Measurements from ENCODE around the gene KCNQ1OT1.

The KCNQ1OT1 gene

DNA sequence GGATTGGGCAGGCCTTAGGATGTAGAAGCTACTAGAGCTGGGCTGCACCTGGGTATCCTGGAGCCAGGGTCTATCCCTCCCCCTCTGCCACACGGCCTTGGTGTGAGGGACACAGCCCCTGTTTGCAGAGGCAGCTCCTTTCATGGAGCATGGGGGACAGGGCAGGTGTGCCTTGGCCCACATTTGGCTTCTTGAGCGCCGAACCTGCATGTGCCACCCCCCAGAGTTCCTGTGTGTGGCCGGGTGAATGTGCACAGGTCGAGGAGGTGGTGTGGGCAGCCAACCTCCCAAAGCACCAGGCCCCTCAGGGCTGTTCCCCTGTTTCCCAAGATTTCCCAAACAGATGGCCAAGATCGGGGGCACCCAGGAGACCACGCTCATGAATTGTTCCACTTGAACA lies 7.9 kb upstream of the KCNQ1OT1 start:
- TF ChIP-seq, protein P1, sequence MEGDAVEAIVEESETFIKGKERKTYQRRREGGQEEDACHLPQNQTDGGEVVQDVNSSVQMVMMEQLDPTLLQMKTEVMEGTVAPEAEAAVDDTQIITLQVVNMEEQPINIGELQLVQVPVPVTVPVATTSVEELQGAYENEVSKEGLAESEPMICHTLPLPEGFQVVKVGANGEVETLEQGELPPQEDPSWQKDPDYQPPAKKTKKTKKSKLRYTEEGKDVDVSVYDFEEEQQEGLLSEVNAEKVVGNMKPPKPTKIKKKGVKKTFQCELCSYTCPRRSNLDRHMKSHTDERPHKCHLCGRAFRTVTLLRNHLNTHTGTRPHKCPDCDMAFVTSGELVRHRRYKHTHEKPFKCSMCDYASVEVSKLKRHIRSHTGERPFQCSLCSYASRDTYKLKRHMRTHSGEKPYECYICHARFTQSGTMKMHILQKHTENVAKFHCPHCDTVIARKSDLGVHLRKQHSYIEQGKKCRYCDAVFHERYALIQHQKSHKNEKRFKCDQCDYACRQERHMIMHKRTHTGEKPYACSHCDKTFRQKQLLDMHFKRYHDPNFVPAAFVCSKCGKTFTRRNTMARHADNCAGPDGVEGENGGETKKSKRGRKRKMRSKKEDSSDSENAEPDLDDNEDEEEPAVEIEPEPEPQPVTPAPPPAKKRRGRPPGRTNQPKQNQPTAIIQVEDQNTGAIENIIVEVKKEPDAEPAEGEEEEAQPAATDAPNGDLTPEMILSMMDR (IDR thresholded peaks at IDR 0.05; ENCODE audit: extremely low read depth, insufficient read depth, missing control alignments): no peak
- no peak for DNase-seq (ENCODE audit: low spot score)
- in situ Hi-C loops (cut with MboI; ENCODE audit: low pct_unique_long_range_greater_than_20kb, low sequenced_read_pairs, unreplicated experiment): no loop called here

DNA sequence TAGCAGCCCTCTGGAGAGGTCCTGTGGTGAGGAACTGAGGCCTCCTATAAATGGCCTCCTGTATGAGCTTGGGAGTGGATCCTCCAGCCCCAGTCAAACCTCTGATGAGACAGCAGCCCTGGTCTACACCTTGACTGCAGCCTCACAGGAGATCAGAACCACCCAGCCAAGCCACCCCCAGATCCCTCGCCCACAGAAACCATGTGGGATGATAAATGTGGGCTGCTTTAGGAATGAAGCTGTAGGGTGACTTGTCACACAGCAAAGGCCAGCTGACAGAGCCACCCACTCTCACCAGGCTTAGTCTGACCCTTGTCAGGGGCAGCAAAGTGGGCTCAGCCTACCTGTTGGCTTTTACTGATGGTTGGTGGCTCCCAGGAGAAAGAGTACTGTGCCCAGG lies 6.5 kb upstream of the KCNQ1OT1 start:
- in situ Hi-C loops (cut with MboI; ENCODE audit: low pct_unique_long_range_greater_than_20kb, low sequenced_read_pairs, unreplicated experiment): no loop called here
- TF ChIP-seq, protein P1 (IDR thresholded peaks at IDR 0.05; ENCODE audit: extremely low read depth, insufficient read depth, missing control alignments): no peak
- no peak for DNase-seq (ENCODE audit: low spot score)

DNA sequence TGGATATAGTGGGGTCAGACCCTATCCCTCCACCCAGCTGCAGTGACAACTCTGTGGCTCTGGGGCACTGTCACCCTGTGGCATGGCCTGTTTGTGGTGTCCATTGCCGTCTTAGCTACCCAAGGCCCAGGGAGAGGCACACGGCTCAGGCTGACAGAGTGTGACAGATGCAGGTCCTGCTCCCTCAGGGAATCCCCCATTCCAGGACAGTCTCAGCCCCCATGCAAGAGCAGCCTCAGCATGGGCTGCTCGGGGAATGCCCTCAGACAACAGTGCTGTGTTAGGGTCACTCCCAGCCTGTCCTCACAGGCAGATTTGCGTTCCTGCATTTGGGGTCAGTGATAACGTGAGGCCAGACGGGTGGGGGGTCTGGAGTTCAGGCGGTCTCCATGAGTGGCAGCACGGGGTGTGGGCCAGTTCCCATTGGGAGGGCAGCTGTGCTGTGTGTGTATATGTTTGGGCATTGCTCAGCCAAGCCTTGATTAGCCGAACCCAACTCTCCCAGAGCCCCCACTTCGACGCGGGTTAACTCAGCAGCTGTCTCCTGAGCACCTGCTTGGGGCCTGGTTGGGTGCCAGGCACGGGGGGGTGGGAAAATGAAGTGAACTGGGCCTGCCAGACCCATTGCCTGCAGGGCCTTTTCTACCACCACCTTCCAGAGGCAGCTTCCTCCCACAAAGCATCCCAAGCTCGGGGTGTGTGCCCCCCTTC lies 5.3 kb upstream of the KCNQ1OT1 start:
- TF ChIP-seq, protein P1 (IDR thresholded peaks at IDR 0.05; ENCODE audit: extremely low read depth, insufficient read depth, missing control alignments): no peak
- no peak for DNase-seq (ENCODE audit: low spot score)
- in situ Hi-C loops (cut with MboI; ENCODE audit: low pct_unique_long_range_greater_than_20kb, low sequenced_read_pairs, unreplicated experiment): no loop called here

DNA sequence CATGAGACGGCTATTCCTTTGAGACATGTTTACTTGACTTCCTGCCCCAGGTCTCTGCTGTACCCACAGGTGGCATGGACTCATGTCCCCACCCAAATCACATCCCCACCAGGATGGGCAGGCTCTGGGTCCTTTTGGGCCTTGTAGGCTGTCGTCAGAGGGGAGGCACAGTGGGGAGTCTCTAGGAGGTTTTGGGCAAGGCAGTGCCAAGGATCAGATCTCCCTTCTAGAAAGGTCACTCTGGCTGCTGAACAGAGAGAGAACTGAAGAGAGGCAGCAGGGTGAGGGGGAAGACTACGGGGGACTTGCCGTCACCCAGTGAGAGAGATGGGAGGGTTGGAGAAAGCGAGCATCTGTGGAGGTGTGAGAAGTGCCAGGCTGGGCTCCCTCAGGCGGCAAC lies 4.6 kb upstream of the KCNQ1OT1 start:
- in situ Hi-C loops (cut with MboI; ENCODE audit: low pct_unique_long_range_greater_than_20kb, low sequenced_read_pairs, unreplicated experiment): no loop called here
- no peak for DNase-seq (ENCODE audit: low spot score)

DNA sequence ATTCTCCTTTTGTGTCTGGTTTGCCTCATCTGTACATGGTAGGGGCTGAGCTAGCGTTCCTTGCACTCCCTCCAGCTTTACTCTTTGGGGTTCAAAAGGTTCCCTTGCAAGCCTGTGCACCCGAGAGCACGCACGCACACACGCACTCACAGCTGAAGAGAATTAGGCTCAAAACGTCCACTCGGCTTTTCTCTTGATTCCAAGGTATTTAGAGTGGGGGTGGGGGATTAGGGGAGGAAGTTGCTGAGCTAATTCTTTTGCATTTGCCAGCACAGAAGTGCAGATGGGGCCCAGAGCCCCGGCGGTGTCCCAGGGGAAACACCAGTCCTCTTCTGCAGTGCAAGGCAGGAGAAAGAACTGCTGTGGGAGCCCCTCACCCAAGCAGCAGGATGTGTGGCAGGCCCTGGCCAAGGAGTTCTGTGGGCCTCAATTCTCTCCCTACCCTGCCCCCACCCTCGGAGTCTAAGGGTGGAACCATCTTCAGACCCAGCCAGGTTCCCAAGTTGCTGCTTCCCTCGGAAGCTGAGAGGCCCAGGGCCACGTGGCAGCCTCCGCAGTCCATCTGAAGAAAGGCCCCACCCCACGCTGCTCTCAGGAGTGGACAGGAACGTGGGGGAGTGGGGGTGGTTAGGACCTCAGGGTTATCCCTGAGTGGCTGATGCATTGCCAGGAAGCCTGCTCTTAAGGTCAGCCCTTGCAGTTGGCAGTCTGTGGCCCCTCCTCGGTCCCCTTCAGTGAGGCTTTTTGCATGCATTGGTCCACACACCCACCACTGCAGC lies 3.8 kb upstream of the KCNQ1OT1 start:
- in situ Hi-C loops (cut with MboI; ENCODE audit: low pct_unique_long_range_greater_than_20kb, low sequenced_read_pairs, unreplicated experiment): no loop called here
- DNase-seq (ENCODE audit: low spot score): no peak
- TF ChIP-seq, protein P1 (IDR thresholded peaks at IDR 0.05; ENCODE audit: extremely low read depth, insufficient read depth, missing control alignments): no peak

More for the DNA sequence above, 4.6 kb upstream of the KCNQ1OT1 start:
- TF ChIP-seq, protein P1 (IDR thresholded peaks at IDR 0.05; ENCODE audit: extremely low read depth, insufficient read depth, missing control alignments): no peak

DNA sequence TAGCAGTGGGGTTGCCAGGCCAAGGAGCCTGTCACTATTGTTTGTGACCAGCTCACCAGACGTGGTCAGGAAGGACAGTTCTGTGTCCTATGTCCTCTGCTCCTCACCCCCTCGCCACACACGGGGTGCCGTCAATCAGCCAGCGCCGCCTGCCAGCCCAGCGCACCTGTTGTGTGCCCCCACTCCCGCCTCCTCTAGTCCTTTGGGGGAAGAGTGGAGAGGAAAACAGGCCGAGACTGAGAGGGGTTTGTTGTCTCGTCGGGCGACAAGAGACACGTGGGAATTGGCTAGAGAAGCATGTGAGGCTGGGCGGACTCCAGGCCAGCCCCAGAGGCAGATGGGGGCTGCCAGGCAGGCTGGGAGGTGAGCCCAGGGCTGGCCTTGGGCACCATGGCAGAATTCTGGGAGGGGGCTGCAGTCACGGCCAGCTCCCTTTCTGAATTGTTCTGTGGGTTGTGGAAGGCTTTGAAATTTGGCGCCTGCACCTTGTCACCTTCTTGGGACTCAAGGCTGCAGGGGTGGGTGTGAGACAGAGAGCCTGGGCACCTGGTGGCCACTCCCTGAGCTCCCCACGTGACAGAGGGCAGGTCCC lies 3.1 kb upstream of the KCNQ1OT1 start:
- TF ChIP-seq, protein P1 (IDR thresholded peaks at IDR 0.05; ENCODE audit: extremely low read depth, insufficient read depth, missing control alignments): no peak
- in situ Hi-C loops (cut with MboI; ENCODE audit: low pct_unique_long_range_greater_than_20kb, low sequenced_read_pairs, unreplicated experiment): no loop called here
- DNase-seq (ENCODE audit: low spot score): no peak

Measured in GM13977 (cell line).